ENCODE results near the gene TMEM183A. TPM values are rescaled to one million over a fixed set of nuclear protein-coding genes. Genes with fewer than 3 reads are reported as not detected.

Gene TMEM183A
- total RNA-seq, 1 experiment from 2014 or later, result 84.4 TPM

GRCh38 chr1:203059485-203059884 lies 52.3 kb downstream of the TMEM183A start:
- intact Hi-C loops (cut with micrococcal nuclease; ENCODE audit: unreplicated experiment), result no loop called here
- H3K4me1 Mint-ChIP-seq (ENCODE audit: low read depth, unreplicated experiment), result no peaks in the 10 kb centered on the region
- H3K9me3 Mint-ChIP-seq (ENCODE audit: low read depth, unreplicated experiment), result no peaks in the 10 kb centered on the region
- CTCF ChIA-PET, result interaction anchor here (0.7 to 1.8 kb wide), 2 partner anchors 11 to 19 kb away, joined by 3 to 6 read pairs; no protein-coding TSS in a partner anchor
- BruUV-seq (replicated peaks), result no TSS peak
- no peak for TF ChIP-seq CTCF (IDR thresholded peaks at IDR 0.05; ENCODE audit: unreplicated experiment)
- H3K36me3 Mint-ChIP-seq (ENCODE audit: insufficient read depth, unreplicated experiment), result no peaks in the 10 kb centered on the region
- peaks cover 97% of the 10 kb centered on the region for H3K27me3 Mint-ChIP-seq (ENCODE audit: unreplicated experiment)
- DNase-seq, result no peak
- H3K27ac Mint-ChIP-seq (ENCODE audit: unreplicated experiment), result no peak overlapping the region
- H3K4me3 Mint-ChIP-seq (ENCODE audit: low read depth, unreplicated experiment), result no peak overlapping the region

DNA sequence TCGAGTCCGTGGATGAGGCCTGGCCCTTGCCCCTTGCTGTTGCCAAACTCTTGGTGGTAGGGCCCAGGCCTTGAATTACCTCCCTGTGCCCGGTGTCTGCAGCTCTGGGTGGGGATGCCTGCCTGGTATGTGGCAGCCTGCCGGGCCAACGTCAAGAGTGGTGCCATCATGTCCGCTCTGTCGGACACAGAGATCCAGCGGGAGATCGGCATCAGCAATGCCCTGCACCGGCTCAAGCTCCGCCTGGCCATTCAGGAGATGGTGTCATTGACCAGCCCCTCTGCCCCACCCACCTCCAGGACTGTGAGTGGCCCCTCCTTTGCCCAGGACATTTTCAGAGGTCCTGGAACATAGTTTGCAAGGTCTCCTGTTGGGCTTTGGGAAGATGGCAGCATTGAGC lies 52.9 kb downstream of the TMEM183A start:
- DNase-seq, result no peak
- H3K4me1 Mint-ChIP-seq (ENCODE audit: low read depth, unreplicated experiment), result no peaks in the 10 kb centered on the region
- H3K36me3 Mint-ChIP-seq (ENCODE audit: insufficient read depth, unreplicated experiment), result no peaks in the 10 kb centered on the region
- CTCF ChIA-PET, result interaction anchor here (0.7 to 1.8 kb wide), 2 partner anchors 10 to 20 kb away, joined by 3 to 6 read pairs; no protein-coding TSS in a partner anchor
- no peak overlapping the region for H3K4me3 Mint-ChIP-seq (ENCODE audit: low read depth, unreplicated experiment)
- peaks cover 91% of the 10 kb centered on the region for H3K27me3 Mint-ChIP-seq (ENCODE audit: unreplicated experiment)
- intact Hi-C loops (cut with micrococcal nuclease; ENCODE audit: unreplicated experiment), result no loop called here
- TF ChIP-seq CTCF (IDR thresholded peaks at IDR 0.05; ENCODE audit: unreplicated experiment), result no peak
- H3K27ac Mint-ChIP-seq (ENCODE audit: unreplicated experiment), result no peak overlapping the region
- H3K9me3 Mint-ChIP-seq (ENCODE audit: low read depth, unreplicated experiment), result no peaks in the 10 kb centered on the region
- BruUV-seq (replicated peaks), result no TSS peak

DNA sequence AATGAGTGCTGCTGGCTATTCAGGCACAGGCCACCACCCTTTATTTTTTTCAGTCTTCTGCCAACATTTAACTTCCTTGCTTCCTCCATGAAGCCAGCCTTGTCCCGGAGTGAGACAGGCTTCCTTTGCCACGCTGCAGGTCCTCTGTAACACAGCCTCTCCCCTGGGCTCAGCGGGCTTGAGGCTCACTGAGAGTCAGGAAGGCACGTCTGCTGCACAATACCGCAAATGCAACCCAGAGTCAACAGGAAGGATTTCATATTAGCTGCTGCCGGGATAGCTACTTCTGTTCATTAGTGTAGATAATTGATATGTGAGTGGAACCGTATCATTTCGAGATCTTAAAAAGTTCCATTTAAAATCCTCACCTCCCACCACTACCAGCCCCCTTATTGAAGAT lies 56.1 kb downstream of the TMEM183A start:
- Mint-ChIP-seq H3K4me1 (ENCODE audit: low read depth, unreplicated experiment) (no peaks in the 10 kb centered on the region), H3K9me3 (ENCODE audit: low read depth, unreplicated experiment) (no peaks in the 10 kb centered on the region), H3K4me3 (ENCODE audit: low read depth, unreplicated experiment) (no peak overlapping the region), H3K27ac (ENCODE audit: unreplicated experiment) (no peak overlapping the region), H3K27me3 (ENCODE audit: unreplicated experiment) (peaks cover 89% of the 10 kb centered on the region), H3K36me3 (ENCODE audit: insufficient read depth, unreplicated experiment) (no peaks in the 10 kb centered on the region)
- TF ChIP-seq CTCF (IDR thresholded peaks at IDR 0.05; ENCODE audit: unreplicated experiment), result no peak
- DNase-seq, result no peak
- intact Hi-C loops (cut with micrococcal nuclease; ENCODE audit: unreplicated experiment), result no loop called here
- CTCF ChIA-PET, result interaction anchor here (0.7 kb wide), 1 partner anchor 42 kb away, joined by 3 read pairs; no protein-coding TSS in a partner anchor
- no TSS peak for BruUV-seq (replicated peaks)

DNA sequence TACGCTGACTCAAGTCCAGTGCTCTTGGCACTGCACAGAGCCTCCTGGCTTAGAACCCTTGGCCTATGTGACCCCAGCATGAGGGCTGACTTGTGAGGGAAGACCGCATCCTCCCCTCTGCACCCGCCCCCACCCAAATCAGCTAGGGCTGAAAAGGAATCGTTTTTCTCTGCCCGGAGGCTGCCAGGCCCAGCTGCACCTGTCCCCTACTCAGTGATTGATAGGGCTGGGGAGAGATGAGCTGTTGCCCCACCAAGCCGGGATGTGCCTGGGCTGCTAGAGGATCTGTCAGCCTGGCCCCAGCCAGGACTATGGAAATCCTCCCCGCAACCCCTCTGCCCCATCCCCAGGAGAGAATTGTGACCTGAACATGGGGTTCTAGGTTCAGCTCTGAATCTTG lies 58.0 kb downstream of the TMEM183A start:
- Mint-ChIP-seq H3K27ac (ENCODE audit: unreplicated experiment) (no peak overlapping the region), H3K27me3 (ENCODE audit: unreplicated experiment) (peaks cover 91% of the 10 kb centered on the region), H3K4me1 (ENCODE audit: low read depth, unreplicated experiment) (no peaks in the 10 kb centered on the region), H3K4me3 (ENCODE audit: low read depth, unreplicated experiment) (no peak overlapping the region), H3K9me3 (ENCODE audit: low read depth, unreplicated experiment) (no peaks in the 10 kb centered on the region), H3K36me3 (ENCODE audit: insufficient read depth, unreplicated experiment) (no peaks in the 10 kb centered on the region)
- TF ChIP-seq CTCF (IDR thresholded peaks at IDR 0.05; ENCODE audit: unreplicated experiment), result no peak
- no peak for DNase-seq
- CTCF ChIA-PET, result interaction anchor here (0.6 to 1.2 kb wide), 4 partner anchors 11 to 26 kb away, joined by 3 to 5 read pairs (median 3); no protein-coding TSS in a partner anchor
- BruUV-seq (replicated peaks), result no TSS peak
- intact Hi-C loops (cut with micrococcal nuclease; ENCODE audit: unreplicated experiment), result no loop called here

Data from Calu3 (cell line).